ENCODE measurements around the gene TAF11L14.
"Not testable (repeated sequence)": the region's sequence is repeated elsewhere in the genome, so short reads cannot be mapped to it uniquely, and the experiment has no call there.

TAF11L14 gene

DNA sequence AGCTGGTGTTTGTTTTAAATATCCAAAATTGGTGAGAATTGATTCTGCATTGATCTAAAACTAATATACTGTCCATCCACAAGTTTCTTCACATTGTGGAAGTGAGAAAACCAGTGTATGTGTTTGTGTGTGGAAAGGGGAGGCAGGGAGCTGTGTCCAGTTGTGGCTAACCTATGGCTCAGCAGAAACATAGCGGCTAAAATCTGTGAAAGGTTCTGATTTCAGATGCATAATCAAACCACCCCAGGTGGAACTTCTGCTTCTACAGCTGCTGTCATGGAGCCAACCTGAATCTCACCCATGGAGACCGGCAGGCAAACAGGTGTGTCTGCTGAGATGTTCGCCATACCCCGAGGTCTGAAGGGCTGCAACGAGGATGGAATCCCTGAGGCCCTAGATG lies at the start of gene TAF11L14:
TAF11L14 (plus strand) TSS at position 301 of the 400 bp plus-strand sequence.
- no peak within 1 kb of the TSS for H3K27ac Mint-ChIP-seq
- H3K4me3 Mint-ChIP-seq, result no peak within 1 kb of the TSS
- H3K36me3 Mint-ChIP-seq (ENCODE audit: low read depth), result no peaks in the 10 kb centered on the region
- peaks cover 3% of the 10 kb centered on the region for H3K27me3 Mint-ChIP-seq (ENCODE audit: low read depth)
- peaks cover 4% of the 10 kb centered on the region for H3K9me3 Mint-ChIP-seq
- no peak for TF ChIP-seq CTCF (IDR thresholded peaks at IDR 0.05; ENCODE audit: unreplicated experiment in 3 of 3)
- H3K4me1 Mint-ChIP-seq, result no peaks in the 10 kb centered on the region

DNA sequence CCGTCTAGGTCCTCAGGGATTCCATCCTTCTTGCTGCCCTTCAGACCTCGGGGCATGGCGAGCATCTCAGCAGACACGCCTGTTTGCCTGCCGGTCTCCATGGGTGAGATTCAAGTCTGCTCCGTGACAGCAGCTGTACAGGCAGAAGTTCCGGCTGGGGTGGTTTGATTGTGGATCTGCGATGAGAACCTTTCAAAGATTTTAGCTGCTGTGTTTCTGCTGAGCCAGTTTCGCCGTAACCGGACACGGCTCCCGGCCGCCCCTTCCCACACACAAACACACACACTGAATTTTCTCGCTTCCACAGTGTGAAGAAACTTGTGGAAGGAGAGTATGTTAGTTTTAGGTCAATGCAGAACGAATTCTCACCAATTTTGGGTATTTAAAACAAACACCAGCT lies 48.6 kb upstream of the TAF11L14 start, which contains the start of gene TAF11L7:
TAF11L7 (minus strand) TSS at position 101 of the 400 bp plus-strand sequence.
- H3K4me3 Mint-ChIP-seq; H3K27me3 Mint-ChIP-seq (ENCODE audit: low read depth); H3K4me1 Mint-ChIP-seq; H3K9me3 Mint-ChIP-seq; H3K36me3 Mint-ChIP-seq (ENCODE audit: low read depth); H3K27ac Mint-ChIP-seq: not testable (repeated sequence)

DNA sequence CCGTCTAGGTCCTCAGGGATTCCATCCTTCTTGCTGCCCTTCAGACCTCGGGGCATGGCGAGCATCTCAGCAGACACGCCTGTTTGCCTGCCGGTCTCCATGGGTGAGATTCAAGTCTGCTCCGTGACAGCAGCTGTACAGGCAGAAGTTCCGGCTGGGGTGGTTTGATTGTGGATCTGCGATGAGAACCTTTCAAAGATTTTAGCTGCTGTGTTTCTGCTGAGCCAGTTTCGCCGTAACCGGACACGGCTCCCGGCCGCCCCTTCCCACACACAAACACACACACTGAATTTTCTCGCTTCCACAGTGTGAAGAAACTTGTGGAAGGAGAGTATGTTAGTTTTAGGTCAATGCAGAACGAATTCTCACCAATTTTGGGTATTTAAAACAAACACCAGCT lies 43.4 kb upstream of the TAF11L14 start, which contains the start of gene TAF11L8:
TAF11L8 (minus strand) TSS at position 101 of the 400 bp plus-strand sequence.
- H3K4me1 Mint-ChIP-seq; H3K27me3 Mint-ChIP-seq (ENCODE audit: low read depth); H3K36me3 Mint-ChIP-seq (ENCODE audit: low read depth); H3K9me3 Mint-ChIP-seq; H3K27ac Mint-ChIP-seq; H3K4me3 Mint-ChIP-seq: not testable (repeated sequence)

DNA sequence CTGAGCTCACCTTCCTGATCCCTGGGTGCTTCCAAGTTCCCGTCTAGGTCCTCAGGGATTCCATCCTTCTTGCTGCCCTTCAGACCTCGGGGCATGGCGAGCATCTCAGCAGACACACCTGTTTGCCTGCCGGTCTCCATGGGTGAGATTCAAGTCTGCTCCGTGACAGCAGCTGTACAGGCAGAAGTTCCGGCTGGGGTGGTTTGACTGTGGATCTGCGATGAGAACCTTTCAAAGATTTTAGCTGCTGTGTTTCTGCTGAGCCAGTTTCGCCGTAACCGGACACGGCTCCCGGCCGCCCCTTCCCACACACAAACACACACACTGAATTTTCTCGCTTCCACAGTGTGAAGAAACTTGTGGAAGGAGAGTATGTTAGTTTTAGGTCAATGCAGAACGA lies 40.0 kb upstream of the TAF11L14 start, which contains the start of gene TAF11L9:
TAF11L9 (minus strand) TSS at position 140 of the 400 bp plus-strand sequence.
- not testable (repeated sequence) for H3K36me3 Mint-ChIP-seq (ENCODE audit: low read depth); H3K9me3 Mint-ChIP-seq; H3K27ac Mint-ChIP-seq; H3K4me1 Mint-ChIP-seq; H3K27me3 Mint-ChIP-seq (ENCODE audit: low read depth); H3K4me3 Mint-ChIP-seq

DNA sequence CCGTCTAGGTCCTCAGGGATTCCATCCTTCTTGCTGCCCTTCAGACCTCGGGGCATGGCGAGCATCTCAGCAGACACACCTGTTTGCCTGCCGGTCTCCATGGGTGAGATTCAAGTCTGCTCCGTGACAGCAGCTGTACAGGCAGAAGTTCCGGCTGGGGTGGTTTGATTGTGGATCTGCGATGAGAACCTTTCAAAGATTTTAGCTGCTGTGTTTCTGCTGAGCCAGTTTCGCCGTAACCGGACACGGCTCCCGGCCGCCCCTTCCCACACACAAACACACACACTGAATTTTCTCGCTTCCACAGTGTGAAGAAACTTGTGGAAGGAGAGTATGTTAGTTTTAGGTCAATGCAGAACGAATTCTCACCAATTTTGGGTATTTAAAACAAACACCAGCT lies 36.5 kb upstream of the TAF11L14 start, which contains the start of gene TAF11L10:
TAF11L10 (minus strand) TSS at position 101 of the 400 bp plus-strand sequence.
- H3K27ac Mint-ChIP-seq; H3K36me3 Mint-ChIP-seq (ENCODE audit: low read depth); H3K27me3 Mint-ChIP-seq (ENCODE audit: low read depth); H3K4me1 Mint-ChIP-seq; H3K4me3 Mint-ChIP-seq; H3K9me3 Mint-ChIP-seq: not testable (repeated sequence)

DNA sequence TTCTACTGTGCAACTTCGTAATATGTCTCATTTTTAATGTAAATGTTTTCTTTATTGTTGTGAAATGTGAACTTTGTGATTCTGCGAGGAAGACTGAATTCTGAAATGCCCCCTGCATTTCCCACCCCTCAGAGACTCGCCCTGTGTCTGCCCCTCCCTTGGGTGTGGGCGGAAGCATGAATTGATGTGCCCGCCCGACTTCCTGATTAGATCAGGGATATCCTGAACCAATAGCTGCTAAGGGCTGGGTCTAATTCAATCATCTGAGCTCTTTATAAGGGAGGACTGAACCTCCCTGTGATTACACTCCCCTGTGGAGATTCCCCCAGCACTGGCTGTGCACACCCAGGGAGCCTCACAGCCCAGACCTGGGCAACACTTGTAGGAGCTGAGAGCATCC lies 30.4 kb upstream of the TAF11L14 start, which contains the start of gene TAF11L11:
TAF11L11 (plus strand) TSS at position 304 of the 400 bp plus-strand sequence.
- not testable (repeated sequence) for H3K9me3 Mint-ChIP-seq

GRCh38 chr5:17604951-17605350 lies 29.3 kb upstream of the TAF11L14 start:
- Mint-ChIP-seq H3K27ac (no peak overlapping the region), H3K4me1 (no peaks in the 10 kb centered on the region), H3K9me3 (no peaks in the 10 kb centered on the region), H3K4me3 (no peak overlapping the region), H3K27me3 (ENCODE audit: low read depth) (no peaks in the 10 kb centered on the region), H3K36me3 (ENCODE audit: low read depth) (no peaks in the 10 kb centered on the region)
- TF ChIP-seq CTCF (IDR thresholded peaks at IDR 0.05; ENCODE audit: unreplicated experiment in 3 of 3), result no peak

More for the DNA sequence above, 30.4 kb upstream of the TAF11L14 start, which contains the start of gene TAF11L11:
- H3K4me3 Mint-ChIP-seq; H3K27me3 Mint-ChIP-seq (ENCODE audit: low read depth); H3K36me3 Mint-ChIP-seq (ENCODE audit: low read depth); H3K4me1 Mint-ChIP-seq; H3K27ac Mint-ChIP-seq: not testable (repeated sequence)

DNA sequence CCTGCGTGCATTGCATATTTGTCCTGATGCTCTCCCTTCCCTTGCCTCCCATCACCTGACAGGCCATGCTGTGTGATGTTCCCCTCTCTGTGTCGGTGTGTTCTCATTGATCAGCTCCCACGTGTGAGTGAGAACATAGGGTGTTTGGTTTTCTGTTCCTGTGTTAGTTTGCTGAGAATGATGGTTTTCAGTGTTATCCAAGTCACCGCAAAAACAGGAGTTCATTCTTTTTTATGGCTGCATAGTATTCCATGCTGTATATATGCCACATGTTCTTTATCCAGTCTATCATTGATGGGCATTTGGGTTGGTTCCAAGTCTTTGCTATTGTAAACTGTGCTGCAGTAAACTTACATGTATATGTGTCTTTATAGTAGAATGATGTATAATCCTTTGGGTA lies 26.8 kb upstream of the TAF11L14 start:
- not testable (repeated sequence) for H3K9me3 Mint-ChIP-seq, H3K4me3 Mint-ChIP-seq

DNA sequence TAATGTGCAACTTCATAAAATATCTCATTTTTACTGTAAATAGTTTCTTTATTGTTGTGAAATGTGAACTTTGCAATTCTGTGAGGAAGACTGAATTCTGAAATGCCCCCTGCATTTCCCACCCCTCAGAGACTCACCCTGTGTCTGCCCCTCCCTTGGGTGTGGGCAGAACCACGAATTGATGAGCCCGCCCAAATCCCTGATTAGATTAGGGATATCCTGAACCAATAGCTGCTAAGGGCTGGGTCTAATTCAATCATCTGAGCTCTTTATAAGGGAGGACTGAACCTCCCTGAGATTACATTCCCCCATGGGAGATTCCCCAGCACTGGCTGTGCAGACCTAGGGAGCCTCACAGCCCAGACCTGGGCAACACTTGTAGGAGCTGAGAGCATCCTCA lies 24.2 kb upstream of the TAF11L14 start, which contains the start of gene TAF11L12:
TAF11L12 (plus strand) TSS at position 301 of the 400 bp plus-strand sequence.
- not testable (repeated sequence) for H3K27me3 Mint-ChIP-seq (ENCODE audit: low read depth); H3K9me3 Mint-ChIP-seq; H3K27ac Mint-ChIP-seq; H3K4me3 Mint-ChIP-seq; H3K4me1 Mint-ChIP-seq; H3K36me3 Mint-ChIP-seq (ENCODE audit: low read depth)

More for the DNA sequence above, 26.8 kb upstream of the TAF11L14 start:
- H3K27me3 Mint-ChIP-seq (ENCODE audit: low read depth); H3K36me3 Mint-ChIP-seq (ENCODE audit: low read depth); H3K4me1 Mint-ChIP-seq; H3K27ac Mint-ChIP-seq: not testable (repeated sequence)
